ENCODE measurements around the gene FICD.
A peak's percentile ranks its signal among the peaks of the same experiment; 100 is the strongest.

Gene FICD

GRCh38 chr12:108561852-108562347 lies 46.8 kb downstream of the FICD start:
- H3K4me1 Mint-ChIP-seq (ENCODE audit: low read depth) = peaks cover 27% of the 10 kb centered on the region
- H3K36me3 Mint-ChIP-seq (ENCODE audit: low read depth) = peaks cover 29% of the 10 kb centered on the region
- peak overlapping the region; percentile 99 for H3K4me3 Mint-ChIP-seq
- H3K27ac Mint-ChIP-seq = peak overlapping the region; percentile 99
- H3K9me3 Mint-ChIP-seq = no peaks in the 10 kb centered on the region
- DNase-seq (ENCODE audit: low spot score) = no peak
- no peaks in the 10 kb centered on the region for H3K27me3 Mint-ChIP-seq (ENCODE audit: low read depth)

- no peaks in the 10 kb centered on the region for H3K27me3 Mint-ChIP-seq (ENCODE audit: low read depth)
- H3K9me3 Mint-ChIP-seq = no peaks in the 10 kb centered on the region
- H3K36me3 Mint-ChIP-seq (ENCODE audit: low read depth) = peaks cover 35% of the 10 kb centered on the region
- peaks cover 26% of the 10 kb centered on the region for H3K4me1 Mint-ChIP-seq (ENCODE audit: low read depth)
- peak within 1 kb of the TSS; percentile 99 for H3K27ac Mint-ChIP-seq
- peak within 1 kb of the TSS; percentile 99 for H3K4me3 Mint-ChIP-seq
- DNase-seq (ENCODE audit: low spot score) = peak; percentile 99
Observed at GRCh38 chr12:108562348-108563135, 47.5 kb downstream of the FICD start, which contains the start of gene ISCU. ISCU (plus strand) TSS chr12:108562596; CDS start chr12:108562623, 27 bp downstream.

DNA sequence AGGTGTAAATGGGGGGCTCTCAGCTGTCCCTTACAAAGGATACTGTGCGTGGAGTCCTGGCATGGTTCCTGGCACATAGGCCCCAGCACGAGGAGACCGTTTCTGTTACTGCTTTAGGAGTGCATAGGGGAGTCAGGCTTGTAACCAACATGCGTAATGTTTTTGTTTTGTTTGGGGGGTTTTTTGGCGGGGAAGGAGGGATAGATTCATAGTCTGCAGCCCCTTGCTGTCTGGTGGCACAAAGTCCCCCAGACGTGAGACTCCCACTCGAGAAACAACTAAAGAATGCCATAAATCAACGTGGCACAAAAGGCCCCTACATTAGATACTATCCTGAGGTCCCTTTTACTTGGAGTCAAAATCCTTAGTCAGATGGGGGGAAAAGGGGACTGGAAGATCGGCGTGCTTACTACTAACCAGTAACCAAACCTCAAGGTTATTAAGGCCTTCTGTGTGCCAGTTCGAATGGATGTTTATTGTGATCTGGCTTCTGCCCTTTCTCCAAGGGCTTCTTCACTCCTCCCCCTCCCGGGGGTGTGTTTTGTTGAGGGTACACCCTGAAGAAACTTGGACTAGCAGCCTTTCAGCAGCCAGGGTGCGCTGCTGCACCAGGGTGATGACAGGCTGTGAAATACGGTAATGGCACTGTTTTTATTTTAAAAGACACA lies 48.2 kb downstream of the FICD start:
- H3K9me3 Mint-ChIP-seq = no peaks in the 10 kb centered on the region
- peak overlapping the region; percentile 99 for H3K27ac Mint-ChIP-seq
- peak overlapping the region; percentile 99 for H3K4me3 Mint-ChIP-seq
- peak; percentile 84 for DNase-seq (ENCODE audit: low spot score)
- peaks cover 28% of the 10 kb centered on the region for H3K4me1 Mint-ChIP-seq (ENCODE audit: low read depth)
- H3K27me3 Mint-ChIP-seq (ENCODE audit: low read depth) = no peaks in the 10 kb centered on the region
- peaks cover 37% of the 10 kb centered on the region for H3K36me3 Mint-ChIP-seq (ENCODE audit: low read depth)

DNA sequence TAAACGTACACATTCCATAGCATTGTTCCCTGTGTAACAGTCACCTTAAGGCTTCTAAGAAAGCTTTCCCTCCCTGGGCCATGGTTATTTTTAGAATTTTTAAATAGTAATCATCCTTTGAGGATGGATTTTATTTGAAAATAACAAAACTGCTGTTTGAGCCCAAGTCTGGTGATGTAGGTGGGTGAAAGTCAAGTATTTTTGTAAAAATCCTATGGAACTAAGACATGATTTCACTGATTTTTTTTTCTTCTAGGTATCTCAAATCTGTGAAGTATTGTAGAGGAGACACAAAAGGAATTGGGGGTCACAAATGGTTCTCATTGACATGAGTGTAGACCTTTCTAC lies 48.7 kb downstream of the FICD start:
- Mint-ChIP-seq H3K4me3 (peak overlapping the region; percentile 99), H3K4me1 (ENCODE audit: low read depth) (peaks cover 31% of the 10 kb centered on the region), H3K9me3 (no peaks in the 10 kb centered on the region), H3K27ac (peak overlapping the region; percentile 99), H3K36me3 (ENCODE audit: low read depth) (peaks cover 41% of the 10 kb centered on the region), H3K27me3 (ENCODE audit: low read depth) (no peaks in the 10 kb centered on the region)
- DNase-seq (ENCODE audit: low spot score) = no peak

DNA sequence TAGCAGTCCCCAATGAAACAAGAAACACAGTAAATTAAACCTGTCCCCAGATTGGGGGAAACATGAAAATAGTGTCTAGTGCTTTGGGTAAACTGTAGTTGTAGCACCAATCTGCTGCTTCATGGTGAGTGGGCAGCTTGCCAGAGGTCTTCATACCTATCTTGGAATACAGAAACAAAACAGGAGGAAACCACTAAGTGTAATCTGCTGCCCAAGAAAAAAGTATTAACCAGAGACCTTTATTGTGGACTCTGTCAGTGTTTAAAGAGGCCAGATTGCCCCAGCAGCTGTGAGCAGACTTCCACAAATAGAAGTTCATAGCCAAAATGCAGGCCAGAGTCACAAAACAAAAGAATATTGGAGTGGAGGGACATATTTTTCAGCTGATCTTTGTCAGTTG lies 49.6 kb downstream of the FICD start:
- H3K9me3 Mint-ChIP-seq = no peaks in the 10 kb centered on the region
- no peak overlapping the region for H3K27ac Mint-ChIP-seq
- no peak for DNase-seq (ENCODE audit: low spot score)
- H3K4me3 Mint-ChIP-seq = no peak overlapping the region
- peaks cover 48% of the 10 kb centered on the region for H3K36me3 Mint-ChIP-seq (ENCODE audit: low read depth)
- peaks cover 33% of the 10 kb centered on the region for H3K4me1 Mint-ChIP-seq (ENCODE audit: low read depth)
- H3K27me3 Mint-ChIP-seq (ENCODE audit: low read depth) = no peaks in the 10 kb centered on the region

GRCh38 chr12:108565146-108565545 lies 50.1 kb downstream of the FICD start:
- Mint-ChIP-seq H3K4me3 (no peak overlapping the region), H3K36me3 (ENCODE audit: low read depth) (peaks cover 46% of the 10 kb centered on the region), H3K27ac (no peak overlapping the region), H3K27me3 (ENCODE audit: low read depth) (no peaks in the 10 kb centered on the region), H3K4me1 (ENCODE audit: low read depth) (peaks cover 28% of the 10 kb centered on the region), H3K9me3 (no peaks in the 10 kb centered on the region)
- no peak for DNase-seq (ENCODE audit: low spot score)

- no peak for DNase-seq (ENCODE audit: low spot score)
- Mint-ChIP-seq H3K4me1 (ENCODE audit: low read depth) (peaks cover 27% of the 10 kb centered on the region), H3K36me3 (ENCODE audit: low read depth) (peaks cover 46% of the 10 kb centered on the region), H3K4me3 (no peak overlapping the region), H3K27ac (no peak overlapping the region), H3K27me3 (ENCODE audit: low read depth) (no peaks in the 10 kb centered on the region), H3K9me3 (no peaks in the 10 kb centered on the region)
Observed at GRCh38 chr12:108565976-108566375, 50.9 kb downstream of the FICD start.

DNA sequence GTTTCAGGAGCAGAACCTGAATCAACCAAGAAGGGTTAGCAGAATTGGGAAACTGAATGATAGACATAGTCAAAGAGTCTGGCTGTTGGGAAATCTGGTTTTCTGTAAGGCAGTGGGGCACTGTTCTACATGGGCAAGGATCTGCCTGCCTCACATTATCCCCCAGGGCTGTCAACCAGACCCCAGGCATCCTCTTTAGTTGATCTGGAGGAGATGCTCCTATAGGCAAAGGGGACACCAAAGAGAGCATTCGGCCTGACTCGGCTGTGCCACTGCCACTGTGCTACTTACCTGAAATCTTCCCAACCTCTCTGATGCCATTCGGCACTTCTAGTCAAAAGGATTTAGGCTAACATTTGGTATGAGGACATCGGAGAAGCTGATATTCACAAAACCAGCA lies 51.4 kb downstream of the FICD start:
- Mint-ChIP-seq H3K36me3 (ENCODE audit: low read depth) (peaks cover 46% of the 10 kb centered on the region), H3K4me1 (ENCODE audit: low read depth) (peaks cover 27% of the 10 kb centered on the region), H3K27me3 (ENCODE audit: low read depth) (no peaks in the 10 kb centered on the region)

DNA sequence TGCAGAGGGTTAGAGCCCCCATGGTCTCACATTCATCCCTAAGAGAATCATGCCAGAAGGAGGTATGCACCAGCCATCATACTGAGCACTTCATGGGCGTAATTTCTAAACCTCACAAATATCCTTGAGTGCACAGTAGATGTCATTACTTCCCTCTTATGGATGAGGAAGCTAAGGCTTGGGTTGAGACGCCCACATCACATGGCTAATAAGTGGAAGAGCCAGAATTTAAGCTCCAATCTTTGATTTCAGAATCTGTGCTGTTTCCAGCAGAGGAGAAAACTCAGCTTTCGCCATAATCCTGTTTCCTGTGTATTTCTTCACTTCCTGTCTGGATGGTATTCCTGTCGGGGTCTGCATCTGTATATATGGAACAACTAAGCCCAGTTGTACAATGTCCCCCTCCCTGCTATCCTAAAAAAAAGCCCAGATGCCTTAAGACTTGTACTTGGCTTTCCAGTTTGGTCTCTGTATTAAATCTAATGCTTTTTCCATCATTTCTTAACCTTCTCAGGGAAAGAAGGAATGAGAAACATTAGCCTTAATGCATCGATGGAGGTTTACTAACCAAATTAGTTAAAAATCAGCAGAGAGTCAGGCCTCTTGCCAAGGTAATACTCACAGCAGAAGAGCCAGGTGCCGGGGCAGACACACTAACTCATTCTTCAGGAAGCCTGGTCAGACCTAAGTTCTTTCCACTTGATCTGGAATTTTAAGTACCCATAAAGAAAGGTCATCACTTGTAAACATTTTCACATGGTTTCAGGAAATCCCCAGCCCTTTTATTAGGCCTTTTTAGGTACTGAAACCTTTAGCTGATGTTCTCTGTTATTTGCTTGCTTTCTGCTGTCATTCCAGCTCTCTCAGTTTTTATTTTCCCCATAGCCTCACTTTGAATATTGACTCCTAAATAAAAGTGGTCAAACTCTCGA lies 52.6 kb downstream of the FICD start:
- DNase-seq (ENCODE audit: low spot score) = no peak
- Mint-ChIP-seq H3K36me3 (ENCODE audit: low read depth) (peaks cover 46% of the 10 kb centered on the region), H3K27me3 (ENCODE audit: low read depth) (no peaks in the 10 kb centered on the region), H3K9me3 (no peaks in the 10 kb centered on the region), H3K4me1 (ENCODE audit: low read depth) (peaks cover 29% of the 10 kb centered on the region), H3K4me3 (peak overlapping the region; percentile 80), H3K27ac (peak overlapping the region; percentile 89)

More for the DNA sequence above, 51.4 kb downstream of the FICD start:
- no peaks in the 10 kb centered on the region for H3K9me3 Mint-ChIP-seq
- H3K27ac Mint-ChIP-seq = no peak overlapping the region
- no peak overlapping the region for H3K4me3 Mint-ChIP-seq
- no peak for DNase-seq (ENCODE audit: low spot score)

- Mint-ChIP-seq H3K4me3 (peak overlapping the region; percentile 80), H3K27me3 (ENCODE audit: low read depth) (no peaks in the 10 kb centered on the region), H3K36me3 (ENCODE audit: low read depth) (peaks cover 46% of the 10 kb centered on the region)
Observed at GRCh38 chr12:108568338-108569154, 53.5 kb downstream of the FICD start.

More at GRCh38 chr12:108568338-108569154, 53.5 kb downstream of the FICD start:
- Mint-ChIP-seq H3K27ac (peak overlapping the region; percentile 89), H3K4me1 (ENCODE audit: low read depth) (peaks cover 32% of the 10 kb centered on the region), H3K9me3 (no peaks in the 10 kb centered on the region)
- peak; percentile 76 for DNase-seq (ENCODE audit: low spot score)
